H1 (cell line): ENCODE data around the gene PHTF2. TPM values are rescaled to one million over a fixed set of nuclear protein-coding genes. Genes with fewer than 3 reads are reported as not detected.

Experiments used
- CTCF ChIA-PET: fragments of 300-600 bp; sonication (Branson Sonifier 250); formaldehyde crosslinking; loops from one replicate; lab custom pipeline; 2021; ENCODE audit not compliant: partially characterized antibody; lab: Charles Lee
- POLR2A ChIA-PET: fragments of 300-600 bp; sonication (Branson Sonifier 250); formaldehyde crosslinking; loops from one replicate; lab custom pipeline; 2021; ENCODE audit warnings: inconsistent platforms; ENCODE audit not compliant: partially characterized antibody; lab: Charles Lee
- DNase-seq, 2 experiments: peaks; one replicate each; pipeline versions ENCODE4 v3.0.0 to v3.0.0-alpha.2; 2010 to 2022; ENCODE audit warnings: low spot score in 2 of 2, low read depth in 1 of 2, mixed read lengths in 1 of 2
- FAIRE-seq: peaks from 2 replicates; lab custom pipeline; 2011; peaks lifted over from hg19 to GRCh38; lab: Jason Lieb, UNC
- H2AFZ ChIP-seq: 2 replicates; pipeline ENCODE4 v1.8.1; 2012; ENCODE audit warnings: low read length, inconsistent platforms
- H2AK5ac ChIP-seq: 2 replicates; pipeline ENCODE4 v1.6.1; 2013; ENCODE audit warnings: low read depth, low read length
- H2BK120ac ChIP-seq: replicated peaks from 2 replicates; pipeline ENCODE3; 2013; ENCODE audit warnings: low read depth, low read length, inconsistent platforms
- H2BK12ac ChIP-seq: 2 replicates; pipeline ENCODE4 v1.6.1; 2013; ENCODE audit warnings: low read depth, low read length
- H2BK15ac ChIP-seq: 2 replicates; pipeline ENCODE4 v1.6.1; 2013; ENCODE audit warnings: low read length
- H2BK20ac ChIP-seq: 2 replicates; pipeline ENCODE4 v1.6.1; 2013; ENCODE audit warnings: low read length
- H2BK5ac ChIP-seq: 2 replicates; pipeline ENCODE4 v1.6.1; 2013; ENCODE audit warnings: low read depth, low read length
- H3K14ac ChIP-seq: 2 replicates; pipeline ENCODE4 v1.6.1; 2013; ENCODE audit warnings: inconsistent platforms; ENCODE audit not compliant: insufficient read length
- H3K18ac ChIP-seq: 2 replicates; pipeline ENCODE4 v1.6.1; 2013; ENCODE audit warnings: low read length; ENCODE audit errors: extremely low read depth
- H3K23ac ChIP-seq: 2 replicates; pipeline ENCODE4 v1.6.1; 2013; ENCODE audit warnings: inconsistent platforms; ENCODE audit not compliant: insufficient read length
- H3K23me2 ChIP-seq: 2 replicates; pipeline ENCODE4 v1.6.1; 2013; ENCODE audit warnings: low read depth, low read length
- H3K27ac ChIP-seq: 2 replicates; pipeline ENCODE4 v1.6.1; 2011; ENCODE audit warnings: low read depth, low read length, inconsistent platforms
- H3K27me3 ChIP-seq, 4 experiments: replicated peaks in 1 of 4; 1 replicate in 1 of 4; 2 replicates in 3 of 4; pipeline versions ENCODE4 v1.6.1 to v1.8.1; 2011 to 2013; ENCODE audit warnings: low read length in 3 of 4, mild to moderate bottlenecking in 3 of 4, inconsistent platforms in 2 of 4, mixed read lengths in 2 of 4, moderate library complexity in 1 of 4; ENCODE audit not compliant: control insufficient read depth in 3 of 4, insufficient read depth in 3 of 4; ENCODE audit errors: extremely low read depth in 1 of 4
- H3K36me3 ChIP-seq, 4 experiments: 2 replicates each; pipeline versions ENCODE4 v1.6.1 to v1.8.1; 2011 to 2013; ENCODE audit warnings: mild to moderate bottlenecking in 4 of 4, low read length in 3 of 4, moderate library complexity in 2 of 4, control low read depth in 1 of 4, inconsistent platforms in 1 of 4; ENCODE audit not compliant: insufficient read depth in 4 of 4, control insufficient read depth in 2 of 4
- H3K4ac ChIP-seq: replicated peaks from 2 replicates; pipeline ENCODE3; 2013; ENCODE audit warnings: low read length, low read depth, mixed read lengths, inconsistent platforms; ENCODE audit not compliant: insufficient read length
- H3K4me1 ChIP-seq, 4 experiments: replicated peaks in 1 of 4; 1 replicate in 1 of 4; 2 replicates in 3 of 4; pipeline versions ENCODE4 v1.6.1 to v1.8.1; 2011 to 2013; ENCODE audit warnings: low read length in 3 of 4, inconsistent platforms in 2 of 4, mixed read lengths in 1 of 4; ENCODE audit not compliant: insufficient read depth in 4 of 4, control insufficient read depth in 3 of 4
- H3K4me2 ChIP-seq, 2 experiments: 2 replicates each; pipeline versions ENCODE4 v1.6.1 to v1.8.1; 2011 to 2013; ENCODE audit warnings: low read depth in 2 of 2, low read length in 2 of 2, control low read depth in 1 of 2, inconsistent platforms in 1 of 2, mild to moderate bottlenecking in 1 of 2; ENCODE audit not compliant: insufficient read depth in 1 of 2
- H3K4me3 ChIP-seq, 4 experiments: fragments of 200-600, 300-600 bp in 1 of 4; sonication (generic), shearing (Covaris generic), sonication (Bioruptor Twin) in 1 of 4; 2 replicates each; pipeline versions ENCODE4 v1.5.1 to v1.8.1; 2011 to 2016; ENCODE audit warnings: low read length in 4 of 4, low read depth in 3 of 4, control low read depth in 2 of 4, inconsistent platforms in 2 of 4, mild to moderate bottlenecking in 2 of 4, mixed read lengths in 1 of 4, moderate library complexity in 1 of 4; ENCODE audit not compliant: insufficient read depth in 2 of 4; ENCODE audit errors: extremely low read depth in 1 of 4
- H3K56ac ChIP-seq: replicated peaks from 2 replicates; pipeline ENCODE3; 2013; ENCODE audit warnings: low read depth, mild to moderate bottlenecking, mixed read lengths, low read length, inconsistent platforms; ENCODE audit not compliant: insufficient read length
- H3K79me1 ChIP-seq: 2 replicates; pipeline ENCODE4 v1.6.1; 2013; ENCODE audit warnings: low read depth, low read length, control low read depth
- H3K79me2 ChIP-seq, 2 experiments: 2 replicates each; pipeline versions ENCODE4 v1.6.1 to v1.8.1; 2012 to 2013; ENCODE audit warnings: low read length in 2 of 2, mild to moderate bottlenecking in 2 of 2, inconsistent platforms in 1 of 2; ENCODE audit not compliant: insufficient read depth in 2 of 2, control insufficient read depth in 1 of 2
- H3K9ac ChIP-seq, 4 experiments: replicated peaks in 1 of 4; 1 replicate in 1 of 4; 2 replicates in 3 of 4; pipeline versions ENCODE4 v1.6.1 to v1.8.1; 2011 to 2013; ENCODE audit warnings: low read depth in 3 of 4, low read length in 3 of 4, control low read depth in 2 of 4, mild to moderate bottlenecking in 2 of 4, moderate library complexity in 2 of 4, inconsistent platforms in 1 of 4; ENCODE audit errors: extremely low read depth in 1 of 4
- H3K9me3 ChIP-seq, 2 experiments: 2 replicates each; pipeline versions ENCODE4 v1.6.1 to v1.8.1; 2012 to 2013; ENCODE audit warnings: mild to moderate bottlenecking in 2 of 2, moderate library complexity in 2 of 2, control low read depth in 1 of 2, inconsistent platforms in 1 of 2, low read depth in 1 of 2, low read length in 1 of 2, mixed read lengths in 1 of 2; ENCODE audit not compliant: insufficient read depth in 2 of 2
- H4K20me1 ChIP-seq, 2 experiments: replicated peaks in 1 of 2; 2 replicates each; pipeline versions ENCODE3 to v1.8.1; 2011 to 2013; ENCODE audit warnings: inconsistent platforms in 2 of 2, low read length in 2 of 2, mild to moderate bottlenecking in 1 of 2; ENCODE audit not compliant: insufficient read depth in 2 of 2, control insufficient read depth in 1 of 2
- H4K5ac ChIP-seq: 2 replicates; pipeline ENCODE4 v1.6.1; 2013; ENCODE audit warnings: low read length, low read depth, mixed read lengths, inconsistent platforms; ENCODE audit not compliant: insufficient read length
- H4K8ac ChIP-seq: 2 replicates; pipeline ENCODE4 v1.8.0; 2013; ENCODE audit warnings: mild to moderate bottlenecking, moderate library complexity, low read length, inconsistent platforms; ENCODE audit not compliant: insufficient read depth; ENCODE audit errors: extremely low read depth
- H4K91ac ChIP-seq: replicated peaks from 2 replicates; pipeline ENCODE3; 2013; ENCODE audit warnings: low read length, mixed read lengths, inconsistent platforms; ENCODE audit not compliant: insufficient read length
- BCL11A ChIP-seq, 2 experiments: IDR thresholded peaks; one replicate each; pipeline ENCODE4 v1.6.1; 2011; ENCODE audit warnings: low read depth in 2 of 2, low read length in 2 of 2, mild to moderate bottlenecking in 2 of 2
- BRCA1 ChIP-seq: IDR thresholded peaks from 2 replicates; pipeline ENCODE4 v1.6.1; 2012; ENCODE audit warnings: low read depth, low read length, improper control_type of control experiment
- CEBPB ChIP-seq: IDR thresholded peaks from 2 replicates; pipeline ENCODE4 v1.6.1; 2012; ENCODE audit warnings: low read depth, low read length
- EP300 ChIP-seq, 2 experiments: IDR thresholded peaks; 1 replicate in 1 of 2; 2 replicates in 1 of 2; pipeline ENCODE4 v1.6.1; 2011 to 2012; ENCODE audit warnings: low read depth in 2 of 2, low read length in 2 of 2, mild to moderate bottlenecking in 2 of 2, borderline replicate concordance in 1 of 2, inconsistent platforms in 1 of 2, moderate library complexity in 1 of 2
- RAD21 ChIP-seq, 2 experiments: IDR thresholded peaks in 1 of 2; conservative IDR thresholded peaks in 1 of 2; 2 replicates each; pipeline ENCODE4 v1.6.1; 2011; ENCODE audit warnings: low read depth in 2 of 2, low read length in 2 of 2, improper control_type of control experiment in 1 of 2, inconsistent platforms in 1 of 2, mild to moderate bottlenecking in 1 of 2, moderate library complexity in 1 of 2
- RFX5 ChIP-seq: IDR thresholded peaks from 2 replicates; pipeline ENCODE4 v1.6.1; 2011; ENCODE audit warnings: low read depth, low read length, improper control_type of control experiment, borderline replicate concordance
- WGBS, 2 experiments: shearing (Covaris generic) in 1 of 2; methylation state at CpG; one replicate each; pipeline versions ENCODE4 v1.1.6 to v1.1.7; 2013 to 2015; ENCODE audit warnings: low lambda C conversion rate in 2 of 2, mixed read lengths in 2 of 2, inconsistent platforms in 1 of 2, low coverage in 1 of 2, missing lambda C conversion rate in 1 of 2; ENCODE audit not compliant: insufficient replicate concordance in 2 of 2, insufficient coverage in 1 of 2, insufficient read length in 1 of 2; ENCODE audit errors: extremely low coverage in 1 of 2, missing lambda C conversion rate in 1 of 2; 5-methylcytosine and 5-hydroxymethylcytosine counted together
- polyA plus RNA-seq, 7 experiments: library from polyadenylated mRNA; depleted of rRNA in 3 of 7; stranded (reverse) in 5 of 7; unstranded in 2 of 7; fragments of >200 nt in 5 of 7; fragments of 200-250 nt in 2 of 7; gene quantifications; 1 replicate in 5 of 7; 2 replicates in 1 of 7; 4 replicates in 1 of 7; pipeline versions ENCODE4 v1.2.1 to v1.2.3, GENCODE V29; 2011 to 2013; ENCODE audit warnings: missing spikeins in 2 of 7, mixed read lengths in 2 of 7
- total RNA-seq: library from RNA; stranded (reverse); fragmentation: NEBNext Ultra II Directional; extraction: Animal tissue kit (Norgen Biotek cat#: 25700); gene quantifications from 2 replicates; pipeline ENCODE4 v1.2.1, GENCODE V29; 2021

Gene PHTF2
- total and polyA plus RNA-seq, 2 of the 8 experiments (the other 6 are each of a cell fraction or from before 2014, with no cell fraction given), result 9.0 to 25.4 TPM

DNA sequence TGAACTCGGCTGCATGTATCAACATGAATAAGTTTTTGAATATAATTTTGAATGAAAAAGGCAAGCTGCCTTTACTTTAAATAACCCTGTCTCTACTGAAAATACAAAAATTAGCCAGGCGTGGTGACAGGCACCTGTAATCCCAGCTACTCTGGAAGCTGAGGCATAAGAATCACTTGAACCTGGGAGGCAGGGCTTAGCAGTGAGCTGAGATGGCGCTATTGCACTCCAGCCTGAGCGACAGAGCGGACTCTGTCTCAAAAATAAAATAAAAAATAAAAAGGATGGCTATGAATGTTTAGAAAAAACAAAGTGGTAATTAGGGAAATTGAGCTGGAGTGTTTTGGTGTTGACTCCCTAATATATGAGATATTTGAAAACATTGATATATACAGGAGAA is 133.3 kb downstream of the PHTF2 start:
- CTCF ChIA-PET, result no interaction called here
- no peak for FAIRE-seq
- H3K4me2 ChIP-seq, result no peak overlapping the region

More for the DNA sequence above, 133.3 kb downstream of the PHTF2 start:
- Histone ChIP-seq H3K4ac (no peak overlapping the region), H2AK5ac (no peak overlapping the region), H2BK12ac (no peak overlapping the region), H4K8ac (no peak overlapping the region), H3K27me3 (no peaks in the 10 kb centered on the region), H3K56ac (no peak overlapping the region), H2BK15ac (no peak overlapping the region), H2BK120ac (no peak overlapping the region), H2BK5ac (no peak overlapping the region), H3K14ac (no peak overlapping the region)
- no peak for DNase-seq
- TF ChIP-seq RFX5 (no peak), CEBPB (no peak), EP300 (IDR thresholded peaks at IDR 0.05; ENCODE audit: borderline replicate concordance in 1 of 2, low read depth in 2 of 2, low read length in 2 of 2) (no peak), BCL11A (IDR thresholded peaks at IDR 0.05; ENCODE audit: low read depth in 2 of 2, low read length in 2 of 2) (no peak), RAD21 (IDR thresholded peaks at IDR 0.05 in 1 of 2, conservative IDR thresholded peaks at IDR 0.05 in 1 of 2; ENCODE audit: low read depth in 2 of 2, low read length in 2 of 2) (no peak), BRCA1 (no peak)
- TF ChIP-seq, all 59 proteins: peak for 0
- no peaks in the 10 kb centered on the region for H3K79me1 ChIP-seq
- H2AFZ ChIP-seq, result no peak overlapping the region
- H3K9me3 ChIP-seq, result no peaks in the 10 kb centered on the region
- no peaks in the 10 kb centered on the region for H3K79me2 ChIP-seq
- no peak overlapping the region for H3K23ac ChIP-seq
- no peak overlapping the region for H3K9ac ChIP-seq
- no peak overlapping the region for H3K27ac ChIP-seq
- no peak overlapping the region for H3K4me3 ChIP-seq
- WGBS, 2 experiments, result 69% methylated on average over 5 of the region's 5 CpGs; no CpG with 5 or more reads in 1 of the 2 experiments
- no peaks in the 10 kb centered on the region for H3K23me2 ChIP-seq
- no peaks in the 10 kb centered on the region for H4K20me1 ChIP-seq
- H3K4me1 ChIP-seq, result peaks cover 0 to 3% (median 0%) of the 10 kb centered on the region in 4 experiments; a peak in 1 of 7 replicates
- POLR2A ChIA-PET, result no interaction called here
- no peaks in the 10 kb centered on the region for H3K36me3 ChIP-seq
- H3K18ac ChIP-seq, result no peak overlapping the region
- H4K91ac ChIP-seq, result no peak overlapping the region
- H4K5ac ChIP-seq, result no peak overlapping the region
- H2BK20ac ChIP-seq, result no peak overlapping the region
